Liver (tissue), 10 donors: ENCODE data around the gene ICAM5. TPM values are rescaled to one million over a fixed set of nuclear protein-coding genes. Genes with fewer than 3 reads are reported as not detected.

Experiments used
- DNase-seq: peaks from one replicate; pipeline ENCODE4 v3.0.0-alpha.2; 2017; ENCODE audit warnings: low spot score
- H3K27ac ChIP-seq, 2 donors: one replicate each; pipeline ENCODE4 v1.7.0; 2013; ENCODE audit warnings: inconsistent platforms in 2 of 2, low read length in 2 of 2, control low read depth in 1 of 2, low read depth in 1 of 2, mild to moderate bottlenecking in 1 of 2
- H3K27me3 ChIP-seq, 4 donors: one replicate each; pipeline versions ENCODE4 v1.6.1 to v1.7.0; 2013; ENCODE audit warnings: low read length in 3 of 4, inconsistent platforms in 1 of 4, mild to moderate bottlenecking in 1 of 4, moderate library complexity in 1 of 4; ENCODE audit not compliant: control insufficient read depth in 4 of 4, insufficient read depth in 4 of 4
- H3K36me3 ChIP-seq, 4 donors: one replicate each; pipeline versions ENCODE4 v1.6.1 to v1.7.0; 2013; ENCODE audit warnings: low read length in 3 of 4, mild to moderate bottlenecking in 3 of 4, low read depth in 1 of 4, moderate library complexity in 1 of 4; ENCODE audit not compliant: control insufficient read depth in 4 of 4, insufficient read depth in 3 of 4
- H3K4me1 ChIP-seq, 4 donors: one replicate each; pipeline versions ENCODE4 v1.6.1 to v1.7.0; 2013; ENCODE audit warnings: low read length in 3 of 4, mild to moderate bottlenecking in 3 of 4, moderate library complexity in 1 of 4; ENCODE audit not compliant: control insufficient read depth in 4 of 4, insufficient read depth in 4 of 4
- H3K4me3 ChIP-seq, 3 donors: one replicate each; pipeline versions ENCODE4 v1.6.1 to v1.7.0; 2013; ENCODE audit warnings: low read length in 3 of 3, control low read depth in 1 of 3, low read depth in 1 of 3, mild to moderate bottlenecking in 1 of 3
- H3K9ac ChIP-seq, 2 donors: one replicate each; pipeline ENCODE4 v1.7.0; 2013; ENCODE audit warnings: low read length in 2 of 2, mild to moderate bottlenecking in 2 of 2, moderate library complexity in 2 of 2, control low read depth in 1 of 2, low read depth in 1 of 2
- H3K9me3 ChIP-seq, 4 donors: one replicate each; pipeline versions ENCODE4 v1.6.1 to v1.7.0; 2013; ENCODE audit warnings: low read length in 3 of 4; ENCODE audit not compliant: control insufficient read depth in 4 of 4
- ATF3 ChIP-seq: IDR thresholded peaks from 2 replicates; pipeline ENCODE4 v1.6.1; 2016; ENCODE audit warnings: antibody characterized with exemption
- CTCF ChIP-seq: fragments of 150-350 bp; IDR thresholded peaks from 2 replicates; pipeline ENCODE4 v1.5.1; 2017; ENCODE audit warnings: improper control_type of control experiment, low read depth, low read length; ENCODE audit not compliant: missing input control
- EGR1 ChIP-seq, 2 donors: IDR thresholded peaks; 2 replicates each; pipeline ENCODE4 v1.6.1; 2016 to 2018; ENCODE audit warnings: antibody characterized with exemption in 2 of 2, low read depth in 2 of 2
- FOXA1 ChIP-seq: IDR thresholded peaks from 2 replicates; pipeline ENCODE4 v1.6.1; 2016; ENCODE audit warnings: antibody characterized with exemption
- FOXA2 ChIP-seq: IDR thresholded peaks from 2 replicates; pipeline ENCODE4 v1.6.1; 2016; ENCODE audit warnings: antibody characterized with exemption
- GABPA ChIP-seq, 2 donors: IDR thresholded peaks in 1 of 2; conservative IDR thresholded peaks in 1 of 2; 2 replicates each; pipeline ENCODE4 v1.6.1; 2016; ENCODE audit warnings: antibody characterized with exemption in 2 of 2, mild to moderate bottlenecking in 1 of 2, moderate library complexity in 1 of 2
- HNF4A ChIP-seq, 2 donors: conservative IDR thresholded peaks; 2 replicates each; pipeline ENCODE4 v1.6.1; 2016; ENCODE audit warnings: antibody characterized with exemption in 2 of 2, mild to moderate bottlenecking in 2 of 2
- HNF4G ChIP-seq: IDR thresholded peaks from 2 replicates; pipeline ENCODE4 v1.6.1; 2016; ENCODE audit warnings: antibody characterized with exemption
- JUND ChIP-seq, 2 donors: IDR thresholded peaks; 2 replicates each; pipeline ENCODE4 v1.6.1; 2016; ENCODE audit warnings: antibody characterized with exemption in 2 of 2
- MAX ChIP-seq: IDR thresholded peaks from 2 replicates; pipeline ENCODE4 v1.6.1; 2016; ENCODE audit warnings: antibody characterized with exemption
- NR2F2 ChIP-seq: IDR thresholded peaks from 2 replicates; pipeline ENCODE4 v1.6.1; 2016; ENCODE audit warnings: antibody characterized with exemption
- RAD21 ChIP-seq, 2 donors: IDR thresholded peaks; 2 replicates each; pipeline ENCODE4 v1.6.1; 2016; ENCODE audit warnings: antibody characterized with exemption in 2 of 2, mild to moderate bottlenecking in 2 of 2
- REST ChIP-seq: IDR thresholded peaks from 2 replicates; pipeline ENCODE4 v1.6.1; 2016; ENCODE audit warnings: antibody characterized with exemption, mild to moderate bottlenecking
- RXRA ChIP-seq, 2 donors: IDR thresholded peaks; 2 replicates each; pipeline ENCODE4 v1.6.1; 2017 to 2018; ENCODE audit warnings: antibody characterized with exemption in 2 of 2, mild to moderate bottlenecking in 1 of 2
- SP1 ChIP-seq: IDR thresholded peaks from 2 replicates; pipeline ENCODE4 v1.6.1; 2018; ENCODE audit warnings: antibody characterized with exemption, mild to moderate bottlenecking
- TAF1 ChIP-seq: conservative IDR thresholded peaks from 2 replicates; pipeline ENCODE4 v1.6.1; 2016; ENCODE audit warnings: antibody characterized with exemption, mild to moderate bottlenecking
- YY1 ChIP-seq: IDR thresholded peaks from 2 replicates; pipeline ENCODE4 v1.6.1; 2016; ENCODE audit warnings: antibody characterized with exemption, mild to moderate bottlenecking
- ZBTB33 ChIP-seq: IDR thresholded peaks from 2 replicates; pipeline ENCODE4 v1.6.1; 2016; ENCODE audit warnings: antibody characterized with exemption
- WGBS: extraction: QIAGEN DNeasy Blood & Tissue Kit; methylation state at CpG from one replicate; pipeline ENCODE4 v1.1.7; 2013; 5-methylcytosine and 5-hydroxymethylcytosine counted together
- polyA plus RNA-seq, 2 donors: library from polyadenylated mRNA; stranded (reverse) in 1 of 2; unstranded in 1 of 2; fragments of 200-250 nt in 1 of 2; fragments of >200 nt in 1 of 2; fragmentation: Nextera tagmentation in 1 of 2; extraction: Ambion mirVana in 1 of 2; gene quantifications; one replicate each; pipeline versions ENCODE4 v1.2.1 to v1.2.3, GENCODE V29; 2013 to 2015
- small RNA-seq: library from RNA; depleted of rRNA; stranded (forward); fragments of <200 nt; gene quantifications from one replicate; pipeline ENCODE3, GENCODE V24; 2014
- total RNA-seq, 2 donors: library from RNA; depleted of rRNA; stranded (reverse); fragments of >200 nt; gene quantifications; one replicate each; pipeline ENCODE4 v1.2.3, GENCODE V29; 2014
- donor health status: healthy.
- donor health status: healthy.
- donor health status: healthy.
- donor health status: healthy.
- donor health status: healthy.

Gene ICAM5
- total and polyA plus RNA-seq, 4 donors, result 0.02 to 2.5 (median 1.0) TPM; not detected in 1

- no peak overlapping the region for H3K27ac ChIP-seq
- WGBS, result 95% methylated on average over 10 of the region's 10 CpGs
Measured at GRCh38 chr19:10344780-10345179, 55.0 kb downstream of the ICAM5 start.

More at GRCh38 chr19:10344780-10345179, 55.0 kb downstream of the ICAM5 start:
- H3K9ac ChIP-seq, result no peak overlapping the region
- peaks cover 0 to 1% (median 0%) of the 10 kb centered on the region in 4 donors for H3K36me3 ChIP-seq
- no peaks in the 10 kb centered on the region for H3K9me3 ChIP-seq
- no peaks in the 10 kb centered on the region for H3K27me3 ChIP-seq
- H3K4me1 ChIP-seq, result peaks cover 0 to 6% (median 0%) of the 10 kb centered on the region in 4 donors
- H3K4me3 ChIP-seq, result no peak overlapping the region
- TF ChIP-seq TAF1 (no peak), HNF4G (no peak), ATF3 (no peak), MAX (no peak), ZBTB33 (no peak), GABPA (IDR thresholded peaks at IDR 0.05 in 1 of 2, conservative IDR thresholded peaks at IDR 0.05 in 1 of 2) (no peak), YY1 (no peak), HNF4A (conservative IDR thresholded peaks at IDR 0.05) (no peak), NR2F2 (no peak), CTCF (no peak), JUND (IDR thresholded peaks at IDR 0.05) (no peak), SP1 (no peak), REST (no peak), EGR1 (IDR thresholded peaks at IDR 0.05; ENCODE audit: low read depth in 2 of 2) (no peak), RAD21 (IDR thresholded peaks at IDR 0.05) (no peak), FOXA2 (no peak), RXRA (IDR thresholded peaks at IDR 0.05) (no peak), FOXA1 (no peak)
- no peak for DNase-seq

Small RNA genes lying within 50 kb of the gene (small RNA-seq; reads per million reads assigned to genes)
- gene AC011511.1 (not detected), gene AC011511.4 (not detected)

Other genes with a start within 250 kb of the ICAM5 start
- 10 to 100 TPM; 13.1 to 87.5 TPM for gene SHFL, start 203.6 kb upstream of the ICAM5 start, total RNA-seq
- gene SHFL, start 203.6 kb upstream of the ICAM5 start, polyA plus RNA-seq, result 100 to 1,000 TPM in 1 of 2 donors, 10 to 100 TPM in 1; 82.0 to 104 TPM
- gene ANGPTL6, start 187.3 kb upstream of the ICAM5 start, total RNA-seq, result 10 to 100 TPM in 1 of 2 donors, 1 to 10 TPM in 1; 7.8 to 10.5 TPM
- 10 to 100 TPM in 1 of 2 donors, 1 to 10 TPM in 1; 5.5 to 13.5 TPM for gene ANGPTL6, start 187.3 kb upstream of the ICAM5 start, polyA plus RNA-seq
- 10 to 100 TPM; 10.4 to 18.1 TPM for gene PPAN, start 183.6 kb upstream of the ICAM5 start, total RNA-seq
- 10 to 100 TPM; 10.1 to 20.7 TPM for gene PPAN, start 183.6 kb upstream of the ICAM5 start, polyA plus RNA-seq
- gene P2RY11, start 178.3 kb upstream of the ICAM5 start, total RNA-seq, result 1 to 10 TPM; 3.2 to 4.1 TPM
- 1 to 10 TPM in 1 of 2 donors, under 1 TPM in 1; 0.68 to 5.3 TPM for gene P2RY11, start 178.3 kb upstream of the ICAM5 start, polyA plus RNA-seq
- gene EIF3G, start 170.1 kb upstream of the ICAM5 start, total RNA-seq, result 10 to 100 TPM; 86.2 to 96.3 TPM
- 10 to 100 TPM; 71.0 to 84.4 TPM for gene EIF3G, start 170.1 kb upstream of the ICAM5 start, polyA plus RNA-seq
- 10 to 100 TPM; 19.7 to 47.1 TPM for gene DNMT1, start 95.0 kb upstream of the ICAM5 start, total RNA-seq
- 10 to 100 TPM in 1 of 2 donors, 1 to 10 TPM in 1; 8.7 to 20.3 TPM for gene DNMT1, start 95.0 kb upstream of the ICAM5 start, polyA plus RNA-seq
- gene S1PR2, start 58.6 kb upstream of the ICAM5 start, total RNA-seq, result 1 to 10 TPM; 2.6 to 4.8 TPM
- 1 to 10 TPM; 1.2 to 4.0 TPM for gene S1PR2, start 58.6 kb upstream of the ICAM5 start, polyA plus RNA-seq
- 10 to 100 TPM; 21.5 to 23.4 TPM for gene MRPL4, start 37.7 kb upstream of the ICAM5 start, total RNA-seq
- gene MRPL4, start 37.7 kb upstream of the ICAM5 start, polyA plus RNA-seq, result 10 to 100 TPM; 44.0 to 74.8 TPM
- gene ICAM1, start 18.8 kb upstream of the ICAM5 start, total RNA-seq, result 10 to 100 TPM; 20.5 to 26.3 TPM
- gene ICAM1, start 18.8 kb upstream of the ICAM5 start, polyA plus RNA-seq, result 10 to 100 TPM in 1 of 2 donors, 1 to 10 TPM in 1; 7.8 to 19.1 TPM
- gene ICAM4, start 3.0 kb upstream of the ICAM5 start, total RNA-seq, result 10 to 100 TPM in 1 of 2 donors, under 1 TPM in 1; 0.33 to 74.1 TPM
- gene ICAM4, start 3.0 kb upstream of the ICAM5 start, polyA plus RNA-seq, result under 1 TPM in 1 of 2 donors, not detected in 1; 0.05 TPM
- under 1 TPM; 0.61 to 0.75 TPM for gene ZGLP1, start 19.9 kb downstream of the ICAM5 start, total RNA-seq
- 1 to 10 TPM in 1 of 2 donors, under 1 TPM in 1; 0.89 to 1.2 TPM for gene ZGLP1, start 19.9 kb downstream of the ICAM5 start, polyA plus RNA-seq
- 1 to 10 TPM; 5.8 to 5.9 TPM for gene FDX2, start 26.1 kb downstream of the ICAM5 start, total RNA-seq
- 10 to 100 TPM; 14.1 to 18.7 TPM for gene FDX2, start 26.1 kb downstream of the ICAM5 start, polyA plus RNA-seq
- gene RAVER1, start 43.6 kb downstream of the ICAM5 start, total RNA-seq, result 10 to 100 TPM in 1 of 2 donors, 1 to 10 TPM in 1; 6.4 to 13.6 TPM
- 1 to 10 TPM; 2.1 to 5.9 TPM for gene RAVER1, start 43.6 kb downstream of the ICAM5 start, polyA plus RNA-seq
- gene ICAM3, start 49.7 kb downstream of the ICAM5 start, total RNA-seq, result 10 to 100 TPM; 15.9 to 18.1 TPM
- gene ICAM3, start 49.7 kb downstream of the ICAM5 start, polyA plus RNA-seq, result 10 to 100 TPM; 24.0 to 62.8 TPM
- 10 to 100 TPM; 59.2 to 60.0 TPM for gene TYK2, start 90.6 kb downstream of the ICAM5 start, total RNA-seq
- 10 to 100 TPM; 47.9 to 63.1 TPM for gene TYK2, start 90.6 kb downstream of the ICAM5 start, polyA plus RNA-seq
- 10 to 100 TPM; 46.0 to 52.3 TPM for gene CDC37, start 113.6 kb downstream of the ICAM5 start, total RNA-seq
- gene CDC37, start 113.6 kb downstream of the ICAM5 start, polyA plus RNA-seq, result 10 to 100 TPM; 61.2 to 69.9 TPM
- gene PDE4A, start 130.6 kb downstream of the ICAM5 start, total RNA-seq, result 1 to 10 TPM; 1.1 to 2.3 TPM
- gene PDE4A, start 130.6 kb downstream of the ICAM5 start, polyA plus RNA-seq, result 1 to 10 TPM in 1 of 2 donors, under 1 TPM in 1; 0.90 to 1.5 TPM
- gene KEAP1, start 213.4 kb downstream of the ICAM5 start, total RNA-seq, result 10 to 100 TPM; 45.4 to 62.3 TPM
- gene KEAP1, start 213.4 kb downstream of the ICAM5 start, polyA plus RNA-seq, result 10 to 100 TPM; 44.3 to 50.6 TPM
- gene S1PR5, start 227.5 kb downstream of the ICAM5 start, total RNA-seq, result under 1 TPM; 0.17 to 0.56 TPM
- gene S1PR5, start 227.5 kb downstream of the ICAM5 start, polyA plus RNA-seq, result under 1 TPM; 0.32 to 0.36 TPM